ENCODE results near the gene CLSTN2.

CLSTN2 gene

DNA sequence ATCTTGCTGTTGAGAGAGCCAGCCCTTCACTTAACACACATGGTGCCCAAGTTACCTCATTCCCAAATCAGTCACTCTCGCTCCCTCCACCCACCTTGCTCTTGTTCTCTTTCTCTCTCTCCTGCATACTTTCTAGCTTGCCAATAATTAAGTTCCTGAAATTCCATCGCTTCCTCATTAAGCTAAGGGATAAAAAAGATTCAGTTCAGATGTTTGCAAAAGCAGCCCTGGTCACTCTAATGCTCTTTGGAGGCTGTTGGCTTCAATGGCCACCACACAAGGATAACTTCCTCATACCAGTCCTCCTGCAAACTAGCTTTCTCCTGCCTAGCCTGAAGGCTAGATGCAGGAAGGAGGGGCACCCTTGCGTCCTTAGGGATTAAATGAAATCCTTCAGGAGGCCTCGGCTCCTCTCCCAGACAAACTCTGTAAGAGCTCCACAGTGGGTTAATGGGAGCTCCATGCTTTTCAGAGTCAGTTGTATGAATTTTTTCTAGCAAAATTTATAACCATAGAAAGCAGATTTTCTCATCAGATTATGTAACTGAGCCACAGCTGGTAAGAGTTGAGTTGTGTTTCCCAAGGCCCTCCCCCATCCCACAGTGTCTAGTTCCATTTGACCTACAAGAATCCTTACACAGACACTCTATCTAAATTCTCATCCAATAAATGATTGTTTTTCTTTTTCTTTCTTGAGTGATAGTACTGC, 566.2 kb downstream of the CLSTN2 start:
- Histone ChIP-seq H3K4me2 (ENCODE audit: low read depth, low read length) (no peak overlapping the region), H3F3A (ENCODE audit: insufficient read depth, low read length) (no peaks in the 10 kb centered on the region)

DNA sequence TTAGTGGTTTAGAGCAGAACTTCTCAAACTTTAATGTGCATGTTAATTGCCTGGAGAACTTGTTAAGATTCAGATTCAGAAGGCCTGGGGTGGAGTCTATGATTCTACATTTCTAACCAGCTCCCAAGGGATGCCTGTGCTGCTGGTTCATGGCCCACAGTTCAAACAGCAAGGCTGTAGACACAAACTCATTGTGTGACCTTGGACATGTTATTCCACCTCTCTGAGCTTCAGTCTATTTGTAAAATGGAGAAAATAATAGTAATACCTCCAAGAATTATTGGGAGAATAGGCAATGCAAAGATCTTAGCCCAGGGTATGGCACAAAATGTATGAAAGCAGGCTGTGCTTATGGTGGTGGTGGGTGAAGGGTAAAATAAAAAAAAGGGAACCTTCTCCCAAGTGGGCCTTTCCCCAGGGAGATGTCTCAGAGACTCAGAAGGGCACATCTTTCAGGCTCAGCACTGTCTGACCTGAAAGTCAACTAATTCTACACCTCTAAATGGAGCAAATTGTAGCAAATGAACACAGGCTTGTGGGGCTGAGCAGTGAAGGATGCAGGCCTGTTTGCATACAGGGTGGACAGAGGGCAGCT, 566.9 kb downstream of the CLSTN2 start:
- Histone ChIP-seq H3K4me2 (ENCODE audit: low read depth, low read length) (no peak overlapping the region), H3K9me3 (replicated peaks; ENCODE audit: insufficient read depth, low read length) (no peaks in the 10 kb centered on the region), H3K4me3 (ENCODE audit: low read length) (no peak overlapping the region), H3K36me3 (replicated peaks; ENCODE audit: insufficient read depth, low read length) (no peaks in the 10 kb centered on the region), H3K4me1 (ENCODE audit: low read length) (no peaks in the 10 kb centered on the region), H2AFZ (ENCODE audit: low read length) (no peak overlapping the region), H3F3A (ENCODE audit: insufficient read depth, low read length) (no peaks in the 10 kb centered on the region), H3K9ac (ENCODE audit: low read length) (no peak overlapping the region), H4K20me1 (ENCODE audit: insufficient read depth, low read length) (no peaks in the 10 kb centered on the region), H3K79me2 (ENCODE audit: low read length) (no peaks in the 10 kb centered on the region), H3K9me2 (replicated peaks; ENCODE audit: insufficient read depth, low read length) (no peaks in the 10 kb centered on the region), H3K27ac (ENCODE audit: low read length) (no peak overlapping the region), H3K27me3 (replicated peaks; ENCODE audit: insufficient read depth, low read length) (no peaks in the 10 kb centered on the region)
- TF ChIP-seq EZH2 (optimal IDR thresholded peaks at IDR 0.05; ENCODE audit: low read depth, low read length) (no peak), EZH2phosphoT487 (IDR thresholded peaks at IDR 0.05; ENCODE audit: low read length) (no peak)
- TF ChIP-seq, protein P1, sequence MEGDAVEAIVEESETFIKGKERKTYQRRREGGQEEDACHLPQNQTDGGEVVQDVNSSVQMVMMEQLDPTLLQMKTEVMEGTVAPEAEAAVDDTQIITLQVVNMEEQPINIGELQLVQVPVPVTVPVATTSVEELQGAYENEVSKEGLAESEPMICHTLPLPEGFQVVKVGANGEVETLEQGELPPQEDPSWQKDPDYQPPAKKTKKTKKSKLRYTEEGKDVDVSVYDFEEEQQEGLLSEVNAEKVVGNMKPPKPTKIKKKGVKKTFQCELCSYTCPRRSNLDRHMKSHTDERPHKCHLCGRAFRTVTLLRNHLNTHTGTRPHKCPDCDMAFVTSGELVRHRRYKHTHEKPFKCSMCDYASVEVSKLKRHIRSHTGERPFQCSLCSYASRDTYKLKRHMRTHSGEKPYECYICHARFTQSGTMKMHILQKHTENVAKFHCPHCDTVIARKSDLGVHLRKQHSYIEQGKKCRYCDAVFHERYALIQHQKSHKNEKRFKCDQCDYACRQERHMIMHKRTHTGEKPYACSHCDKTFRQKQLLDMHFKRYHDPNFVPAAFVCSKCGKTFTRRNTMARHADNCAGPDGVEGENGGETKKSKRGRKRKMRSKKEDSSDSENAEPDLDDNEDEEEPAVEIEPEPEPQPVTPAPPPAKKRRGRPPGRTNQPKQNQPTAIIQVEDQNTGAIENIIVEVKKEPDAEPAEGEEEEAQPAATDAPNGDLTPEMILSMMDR (IDR thresholded peaks at IDR 0.05; ENCODE audit: low read length), result no peak
- no peak for DNase-seq

More for the DNA sequence above, 566.2 kb downstream of the CLSTN2 start:
- no peak for TF ChIP-seq EZH2phosphoT487 (IDR thresholded peaks at IDR 0.05; ENCODE audit: low read length)
- no peak for TF ChIP-seq EZH2 (optimal IDR thresholded peaks at IDR 0.05; ENCODE audit: low read depth, low read length)
- TF ChIP-seq, protein P1 (IDR thresholded peaks at IDR 0.05; ENCODE audit: low read length), result no peak
- Histone ChIP-seq H3K27me3 (replicated peaks; ENCODE audit: insufficient read depth, low read length) (no peaks in the 10 kb centered on the region), H3K9ac (ENCODE audit: low read length) (no peak overlapping the region), H3K79me2 (ENCODE audit: low read length) (no peaks in the 10 kb centered on the region), H4K20me1 (ENCODE audit: insufficient read depth, low read length) (no peaks in the 10 kb centered on the region), H2AFZ (ENCODE audit: low read length) (no peak overlapping the region), H3K4me3 (ENCODE audit: low read length) (no peak overlapping the region), H3K36me3 (replicated peaks; ENCODE audit: insufficient read depth, low read length) (no peaks in the 10 kb centered on the region), H3K9me2 (replicated peaks; ENCODE audit: insufficient read depth, low read length) (no peaks in the 10 kb centered on the region), H3K27ac (ENCODE audit: low read length) (no peak overlapping the region), H3K9me3 (replicated peaks; ENCODE audit: insufficient read depth, low read length) (no peaks in the 10 kb centered on the region), H3K4me1 (ENCODE audit: low read length) (no peaks in the 10 kb centered on the region)
- no peak for DNase-seq

DNA sequence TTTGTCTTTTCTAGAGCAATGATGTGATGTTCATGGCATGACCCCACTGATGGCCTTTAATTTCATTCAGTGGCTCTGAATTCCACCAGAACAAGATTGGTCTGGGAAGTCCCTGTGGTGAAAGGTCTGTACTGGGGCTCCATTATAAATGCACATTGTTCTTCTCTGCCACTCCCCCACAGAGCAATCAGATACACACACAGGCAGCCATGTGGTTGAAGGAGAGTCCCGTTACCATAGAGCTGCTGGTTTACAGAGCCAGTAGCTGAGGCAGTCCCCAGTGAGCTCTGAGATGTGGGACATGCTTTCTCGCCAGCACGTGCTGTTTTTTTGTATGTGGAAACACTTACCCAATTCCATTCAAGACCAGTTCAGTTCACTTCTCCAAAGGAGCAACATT, 570.2 kb downstream of the CLSTN2 start:
- Histone ChIP-seq H3K4me3 (ENCODE audit: low read length) (no peak overlapping the region), H3K36me3 (replicated peaks; ENCODE audit: insufficient read depth, low read length) (no peaks in the 10 kb centered on the region), H3K27me3 (replicated peaks; ENCODE audit: insufficient read depth, low read length) (no peaks in the 10 kb centered on the region), H3K79me2 (ENCODE audit: low read length) (no peaks in the 10 kb centered on the region), H3K9me2 (replicated peaks; ENCODE audit: insufficient read depth, low read length) (no peaks in the 10 kb centered on the region), H3K9me3 (replicated peaks; ENCODE audit: insufficient read depth, low read length) (no peaks in the 10 kb centered on the region), H3K4me2 (ENCODE audit: low read depth, low read length) (no peak overlapping the region), H4K20me1 (ENCODE audit: insufficient read depth, low read length) (no peaks in the 10 kb centered on the region), H2AFZ (ENCODE audit: low read length) (no peak overlapping the region), H3K9ac (ENCODE audit: low read length) (no peak overlapping the region), H3K4me1 (ENCODE audit: low read length) (no peaks in the 10 kb centered on the region), H3F3A (ENCODE audit: insufficient read depth, low read length) (no peaks in the 10 kb centered on the region), H3K27ac (ENCODE audit: low read length) (no peak overlapping the region)
- TF ChIP-seq, protein P1 (IDR thresholded peaks at IDR 0.05; ENCODE audit: low read length), result no peak
- TF ChIP-seq EZH2 (optimal IDR thresholded peaks at IDR 0.05; ENCODE audit: low read depth, low read length) (no peak), EZH2phosphoT487 (IDR thresholded peaks at IDR 0.05; ENCODE audit: low read length) (no peak)
- no peak for DNase-seq

Data from MM.1S (cell line).